NOMO-1 treated with DMSO at 0.1 percent for 48 hours (cell line): ENCODE results near the gene GOLGA5.
"Not testable (repeated sequence)": the region's sequence is repeated elsewhere in the genome, so short reads cannot be mapped to it uniquely, and the experiment has no call there.

Source experiments
- DNase-seq: peaks from one replicate; lab custom pipeline; 2025; ENCODE audit not compliant: unreplicated experiment; lab: John Stamatoyannopoulos, UW

The GOLGA5 gene

DNA sequence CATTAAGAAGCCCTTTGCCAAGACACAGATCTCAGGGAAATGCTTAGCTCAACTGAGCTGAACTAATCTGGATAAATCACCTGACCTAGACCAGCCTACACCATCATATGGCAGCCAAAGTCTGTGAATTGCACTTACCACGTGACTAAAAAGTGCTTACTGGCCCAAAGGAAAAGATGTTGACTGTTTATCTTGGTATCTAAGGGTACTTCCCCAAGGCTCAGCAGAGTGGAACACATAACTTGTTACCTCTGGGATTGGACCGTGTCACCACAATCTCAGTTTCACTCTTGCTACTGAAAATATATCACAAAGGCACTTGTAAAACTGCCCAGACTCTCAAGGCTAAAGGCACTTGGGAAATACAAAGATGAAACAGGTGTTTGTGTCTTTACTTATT, 18.8 kb upstream of the GOLGA5 start:
- DNase-seq = not testable (repeated sequence)

DNA sequence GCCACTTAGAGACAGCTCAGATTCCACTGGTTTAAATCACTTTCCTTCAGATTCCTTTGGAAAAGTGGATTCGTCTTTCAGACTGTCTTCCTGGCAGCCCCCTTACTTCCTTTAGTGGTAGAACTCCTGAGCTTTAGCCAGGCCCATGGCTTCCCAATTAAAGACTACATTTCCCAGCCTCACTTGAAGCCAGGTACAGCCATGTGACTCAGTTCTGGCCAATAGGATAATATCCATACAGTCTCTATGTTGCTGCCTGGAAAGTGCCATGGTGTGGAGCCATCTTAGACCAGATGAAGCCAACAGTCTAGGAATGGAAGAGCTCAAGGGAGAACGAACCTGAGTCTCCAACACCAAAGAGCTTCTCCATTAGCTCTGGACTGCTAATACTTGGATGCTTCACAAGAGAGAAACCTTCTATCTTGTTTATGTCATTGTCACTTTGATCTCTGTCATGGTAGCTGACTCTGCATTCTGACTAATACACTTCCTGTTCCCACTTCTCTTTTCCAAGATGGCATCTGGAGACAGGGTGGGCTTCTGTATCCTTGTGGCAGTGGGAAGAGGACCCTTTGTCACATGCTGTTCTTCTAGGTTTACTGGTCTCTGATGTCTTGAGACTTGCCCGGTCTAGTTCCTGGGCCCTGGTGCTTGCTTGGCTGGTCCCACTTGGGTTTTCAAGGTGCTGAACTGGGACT, 15.1 kb upstream of the GOLGA5 start:
- not testable (repeated sequence) for DNase-seq

DNA sequence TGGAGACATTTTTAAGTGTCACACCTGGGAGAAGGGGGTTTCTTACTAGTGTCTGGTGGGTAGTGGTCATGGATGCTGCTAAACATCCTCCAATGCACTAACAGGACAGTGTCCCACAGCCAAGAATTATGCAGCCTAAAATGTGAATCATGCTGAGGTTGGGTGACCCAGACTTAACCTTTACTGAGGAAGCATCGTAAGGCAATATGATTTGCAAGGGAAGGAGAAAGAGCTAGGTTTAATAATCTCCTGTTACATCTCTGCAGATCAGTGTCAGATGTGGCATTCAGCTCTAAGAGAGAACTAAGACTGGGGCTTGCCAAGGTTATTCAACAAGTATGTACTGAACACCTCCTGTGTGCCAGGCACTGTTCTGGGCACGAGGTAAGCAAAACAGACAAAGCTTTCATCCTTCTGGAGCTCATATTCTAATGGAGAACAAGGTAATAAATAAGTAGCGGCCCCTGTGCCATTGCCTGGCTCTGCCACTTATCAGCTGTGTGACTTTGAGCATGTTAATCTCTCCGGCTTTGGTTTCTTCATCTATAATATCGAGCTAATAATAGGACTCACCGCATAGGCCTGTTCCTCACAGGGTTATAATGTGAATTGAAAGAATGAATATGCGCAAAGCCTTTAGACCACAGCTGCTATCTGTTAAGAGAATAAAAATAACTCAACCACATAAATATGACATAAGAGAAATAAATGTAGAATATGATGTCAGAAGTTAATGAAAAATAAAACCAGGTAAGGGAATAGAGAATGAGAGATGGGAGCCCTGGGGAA, 13.5 kb upstream of the GOLGA5 start:
- DNase-seq = peak; percentile 27

DNA sequence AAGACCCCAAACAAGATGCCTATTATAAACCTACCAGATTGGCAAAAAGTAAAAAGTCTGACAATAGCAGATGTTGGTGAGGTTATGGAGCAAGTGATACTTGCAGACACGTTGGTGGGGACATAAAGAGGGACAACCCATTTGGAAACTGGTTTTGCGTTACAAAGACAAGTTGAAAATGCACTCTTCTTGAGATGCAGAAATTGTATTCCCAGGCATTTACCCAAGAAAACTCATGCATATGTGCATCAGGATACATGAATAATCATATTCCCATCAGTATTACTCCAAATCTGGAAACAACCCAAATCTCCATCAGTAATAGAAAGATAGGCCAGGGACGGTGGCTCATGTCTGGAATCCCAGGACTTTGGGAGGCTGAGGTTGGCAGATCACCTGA, 12.8 kb upstream of the GOLGA5 start:
- no peak for DNase-seq

DNA sequence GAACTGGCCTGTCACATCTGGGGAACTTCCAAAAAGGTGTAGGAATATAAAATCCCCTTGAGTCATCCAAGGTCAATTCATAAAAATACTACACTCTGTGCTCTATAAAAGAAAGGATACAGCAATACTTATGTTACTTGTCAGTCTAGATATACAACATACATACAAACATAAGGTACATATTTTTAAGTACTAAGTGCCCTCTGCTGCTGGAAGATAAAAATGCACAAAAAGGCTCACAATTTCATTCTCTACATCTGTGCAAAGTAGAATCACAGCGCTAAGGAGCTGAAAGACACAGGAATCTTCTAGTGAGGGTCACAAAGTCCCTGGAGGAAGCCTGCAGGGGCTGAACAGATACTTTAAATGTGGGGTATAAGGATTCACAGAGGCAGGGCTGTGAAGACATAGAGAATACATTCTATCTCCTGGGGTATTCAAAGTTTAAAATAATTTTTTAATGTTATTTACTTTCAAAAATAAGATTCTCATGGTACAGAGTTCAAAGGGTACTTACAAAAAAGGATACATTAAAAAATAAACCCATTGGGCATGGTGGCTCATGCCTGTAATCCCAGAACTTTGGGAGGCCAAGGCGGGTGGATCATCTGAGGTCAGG, 10.2 kb upstream of the GOLGA5 start:
- DNase-seq = peak; percentile 60

DNA sequence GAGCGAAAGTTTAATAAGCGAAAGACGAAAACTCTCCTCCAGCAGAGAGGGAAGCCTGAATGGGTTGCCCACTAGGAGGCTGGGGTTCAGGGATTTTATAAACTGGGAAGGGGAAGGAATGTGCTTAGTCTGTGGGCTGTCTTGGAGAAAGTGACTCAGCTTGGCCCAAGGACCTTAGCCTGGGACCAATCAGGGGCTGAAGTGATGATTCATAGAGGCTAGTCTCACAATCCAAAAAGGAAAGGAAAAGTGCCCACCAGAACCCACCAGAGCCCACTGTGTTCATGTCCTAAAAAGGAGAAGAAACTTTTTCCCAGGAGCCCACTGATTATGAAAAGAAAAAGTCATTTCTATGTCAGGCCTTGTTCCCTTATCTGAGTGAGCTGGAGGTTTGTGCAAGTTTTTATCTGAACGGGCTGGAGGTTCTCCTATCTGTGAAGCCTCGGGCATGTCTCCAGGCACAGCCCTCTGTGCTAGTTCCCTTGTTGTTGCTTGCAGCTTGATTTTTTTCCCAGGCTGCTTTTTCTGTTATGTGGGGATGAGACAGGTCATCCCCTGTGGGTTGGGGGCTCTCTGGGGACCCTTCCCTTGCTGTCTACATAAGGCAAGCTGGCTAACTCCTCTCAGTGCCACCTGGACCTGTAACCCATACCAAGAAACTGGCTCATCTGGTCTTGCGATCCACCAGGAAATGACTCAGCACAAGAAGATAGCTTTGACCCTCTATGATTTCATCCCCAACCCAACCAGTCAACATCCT, 8.3 kb upstream of the GOLGA5 start:
- peak; percentile 9 for DNase-seq

DNA sequence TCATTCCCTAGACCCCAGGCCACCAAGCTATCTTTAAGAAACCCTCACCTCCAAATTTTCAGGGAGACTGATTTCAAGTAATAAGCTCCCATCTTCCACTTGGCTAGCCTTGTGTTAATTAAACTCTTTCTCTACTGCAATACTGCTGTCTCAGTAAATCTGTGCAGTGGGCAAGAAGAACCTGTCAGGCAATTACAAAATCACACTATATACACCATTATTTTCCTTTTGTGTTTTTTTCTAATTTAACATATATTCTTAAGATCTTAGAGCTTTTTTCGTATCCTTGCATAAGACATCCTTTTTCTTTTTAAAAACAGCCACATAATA, 7.7 kb upstream of the GOLGA5 start:
- DNase-seq = no peak

DNA sequence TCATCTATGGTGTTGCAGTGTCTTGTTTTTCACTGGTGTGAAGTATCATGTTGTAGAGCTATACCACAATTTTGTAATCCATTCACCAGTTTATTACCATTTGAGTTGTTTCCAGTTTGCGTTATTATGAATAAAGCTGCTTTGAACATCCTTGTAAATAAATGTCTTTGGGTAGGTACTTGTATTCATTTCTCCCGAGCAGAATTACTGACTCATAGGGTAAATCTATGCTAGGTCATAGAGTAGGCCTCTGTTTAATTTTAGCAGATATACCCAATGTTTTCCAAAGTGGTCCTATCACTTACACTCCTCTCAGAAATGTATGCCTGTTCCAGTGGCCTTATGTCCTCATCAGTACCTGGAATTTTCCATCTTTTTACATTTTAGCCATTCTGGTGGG, 6.6 kb upstream of the GOLGA5 start:
- no peak for DNase-seq

DNA sequence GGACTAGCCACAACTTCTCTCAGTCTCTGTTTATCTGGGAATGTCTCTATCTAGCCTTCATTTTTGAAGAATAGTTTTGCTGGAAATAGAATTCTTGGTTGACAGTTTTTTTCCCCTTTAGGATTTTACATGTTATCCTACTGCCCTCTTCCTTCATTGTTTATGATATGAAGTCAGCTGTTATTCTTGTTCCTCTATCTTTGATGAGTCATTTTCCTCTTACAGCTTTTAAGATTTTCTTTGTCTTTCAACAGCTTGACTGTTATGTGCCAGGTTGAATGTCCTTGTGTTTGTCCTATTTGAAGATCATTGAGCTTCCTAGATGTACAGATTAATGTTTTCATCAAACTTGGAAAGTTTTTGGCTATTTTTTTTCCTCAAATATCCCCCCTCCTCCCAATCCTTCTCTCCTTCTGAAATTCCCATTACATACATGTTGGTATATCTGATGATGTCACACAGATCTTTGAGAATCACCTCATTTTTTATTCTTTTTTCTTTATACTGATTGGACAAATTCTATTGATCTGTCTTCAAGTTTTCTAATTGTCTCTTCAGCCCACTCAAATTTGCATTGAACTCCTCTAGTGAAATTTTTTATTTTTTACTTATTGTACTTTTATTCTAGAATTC, 4.5 kb upstream of the GOLGA5 start:
- DNase-seq = no peak

DNA sequence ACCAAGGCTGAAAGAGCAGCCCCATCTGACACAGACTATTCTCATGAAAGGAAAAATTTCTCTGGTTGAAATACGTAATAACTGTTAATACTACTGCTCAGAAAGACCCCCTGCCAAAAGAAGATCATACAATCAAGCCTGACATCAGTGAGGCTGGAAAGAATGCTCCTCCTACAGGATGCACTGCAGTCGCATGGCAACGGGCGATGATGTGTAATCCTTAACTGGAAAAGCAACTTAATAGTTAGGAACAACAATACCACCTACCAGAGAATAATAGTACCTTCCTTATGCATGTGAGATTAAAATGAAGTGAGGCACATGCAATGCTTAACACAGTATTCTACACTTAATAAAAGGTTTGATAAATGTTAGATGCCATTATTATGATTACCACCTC, 1.2 kb upstream of the GOLGA5 start:
- DNase-seq = no peak

DNA sequence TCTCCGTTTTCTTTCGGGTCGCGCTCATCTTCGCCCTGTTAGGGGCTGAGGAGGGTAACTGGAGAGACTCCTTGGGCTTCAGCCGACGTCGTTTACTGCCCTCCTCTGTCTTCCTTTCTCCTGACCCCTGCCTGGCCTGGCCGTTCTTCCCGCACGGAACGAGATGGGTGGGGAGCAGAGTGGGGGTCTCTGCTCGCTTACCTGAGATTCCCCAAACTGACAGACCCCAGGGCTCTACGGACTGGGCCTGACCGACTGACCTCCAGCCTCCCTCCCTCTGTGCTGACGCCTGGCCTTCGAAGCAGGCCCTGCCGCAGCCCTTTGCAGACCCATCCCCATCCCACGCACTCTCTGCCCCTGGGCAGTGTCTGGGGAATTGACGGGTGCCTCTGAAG, 439 bp downstream of the GOLGA5 start:
- no peak for DNase-seq

DNA sequence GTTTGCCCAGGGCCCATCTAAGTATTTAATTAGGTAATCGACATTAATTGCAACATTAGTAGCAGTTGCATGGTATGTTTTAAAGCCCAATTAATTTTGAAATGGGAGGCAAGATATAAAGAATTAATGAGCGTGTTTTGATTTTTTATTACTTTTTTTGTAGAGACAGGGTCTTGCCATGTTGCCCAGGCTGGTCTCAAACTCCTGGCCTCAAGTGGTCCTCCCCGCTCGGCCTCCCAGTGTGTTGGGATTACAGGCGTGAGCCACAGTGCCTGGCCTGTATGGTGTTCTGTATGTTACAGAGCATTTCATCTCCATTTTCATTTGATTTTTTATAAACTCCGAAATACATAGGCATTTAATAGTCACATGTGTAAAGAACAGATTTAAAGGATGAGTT, 856 bp downstream of the GOLGA5 start:
- no peak for DNase-seq

DNA sequence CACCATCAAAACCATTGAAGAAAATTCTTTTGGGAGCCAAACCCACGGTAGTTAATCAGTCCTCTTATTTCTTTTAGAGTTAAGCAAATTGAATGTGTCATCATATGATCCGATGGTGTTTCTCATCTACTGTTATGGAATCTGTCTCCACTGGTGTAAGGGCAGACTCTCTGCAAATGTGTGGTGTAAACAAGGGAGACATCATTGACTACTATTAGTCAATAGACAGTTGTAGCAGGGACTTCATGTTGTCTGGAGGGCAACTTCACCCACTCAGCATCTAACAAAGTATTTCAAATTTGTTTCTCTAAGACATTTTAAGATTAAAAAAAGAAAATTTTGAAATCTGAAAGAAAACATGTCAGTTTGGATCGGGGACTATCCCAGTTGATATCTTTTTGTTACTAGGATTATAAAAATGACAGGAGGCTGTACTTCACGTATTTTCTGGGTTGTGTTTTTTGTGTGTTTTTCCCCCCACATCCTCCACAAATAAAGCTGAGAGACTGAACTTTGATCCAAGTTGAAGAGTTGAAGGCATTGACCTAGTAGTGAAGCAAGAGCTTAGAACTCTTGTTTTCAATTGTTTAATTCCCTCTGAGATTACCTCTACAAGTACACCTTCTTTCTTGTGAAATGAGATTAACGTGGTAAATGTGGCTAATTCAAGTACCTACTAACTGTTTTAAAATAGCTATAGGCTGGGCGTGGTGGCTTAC, 4.0 kb downstream of the GOLGA5 start:
- no peak for DNase-seq

DNA sequence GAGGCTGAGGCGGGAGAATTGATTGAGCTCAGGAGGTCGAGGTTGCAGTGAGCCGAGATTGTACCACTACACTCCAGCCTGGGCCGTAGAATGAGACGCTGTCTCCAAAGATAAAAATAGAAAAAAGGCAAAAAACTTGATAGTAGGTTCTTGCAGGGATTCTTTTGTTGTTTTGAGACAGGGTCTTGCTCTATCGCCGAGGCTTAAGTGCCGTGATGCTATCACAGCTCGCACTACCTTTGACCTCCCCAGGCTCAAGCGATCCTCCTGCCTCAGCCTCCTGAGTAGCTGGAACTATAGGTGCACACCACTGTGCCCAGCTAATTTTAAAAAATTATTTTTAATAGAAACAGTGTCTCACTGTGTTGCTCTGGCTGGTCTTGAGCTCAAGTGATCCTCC, 4.7 kb downstream of the GOLGA5 start:
- DNase-seq = no peak

DNA sequence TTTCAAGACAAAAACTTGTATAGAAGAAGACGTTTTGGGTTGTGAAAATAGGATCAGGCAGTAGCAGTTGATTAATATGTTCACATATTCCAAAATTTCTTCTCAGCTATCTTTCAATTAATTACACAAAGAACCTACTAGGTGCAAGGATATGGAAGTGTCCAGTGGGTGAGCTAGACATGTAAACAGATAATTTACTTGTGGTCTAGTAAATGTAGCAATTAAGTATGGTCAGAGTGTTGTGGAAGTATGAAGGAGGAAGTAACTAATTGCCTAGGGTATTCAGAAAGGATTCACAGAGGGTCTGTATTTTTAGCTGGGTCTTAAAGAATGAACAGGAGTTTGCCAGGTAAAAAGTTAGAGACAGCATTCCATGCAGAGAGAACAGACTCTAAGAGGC, 5.9 kb downstream of the GOLGA5 start:
- DNase-seq = peak; percentile 77

DNA sequence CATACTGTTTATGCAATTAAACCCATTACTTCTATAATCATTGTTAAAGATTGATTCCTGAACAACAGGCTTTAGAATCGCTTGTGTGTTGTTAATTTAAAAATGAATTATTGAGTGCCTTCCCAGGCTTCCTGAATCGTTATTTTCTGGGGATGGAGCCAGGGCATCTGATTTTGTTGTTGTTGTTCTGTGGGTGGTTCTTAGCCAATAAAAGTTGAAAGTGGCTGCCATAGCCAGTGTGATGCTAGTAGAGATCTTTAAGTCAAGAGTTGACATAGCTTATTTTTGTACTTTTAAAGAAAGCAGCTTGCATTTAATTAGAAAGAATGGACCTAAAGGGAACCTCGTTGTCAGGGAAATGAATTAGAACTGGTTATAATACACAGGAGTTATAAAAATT, 6.4 kb downstream of the GOLGA5 start:
- no peak for DNase-seq

DNA sequence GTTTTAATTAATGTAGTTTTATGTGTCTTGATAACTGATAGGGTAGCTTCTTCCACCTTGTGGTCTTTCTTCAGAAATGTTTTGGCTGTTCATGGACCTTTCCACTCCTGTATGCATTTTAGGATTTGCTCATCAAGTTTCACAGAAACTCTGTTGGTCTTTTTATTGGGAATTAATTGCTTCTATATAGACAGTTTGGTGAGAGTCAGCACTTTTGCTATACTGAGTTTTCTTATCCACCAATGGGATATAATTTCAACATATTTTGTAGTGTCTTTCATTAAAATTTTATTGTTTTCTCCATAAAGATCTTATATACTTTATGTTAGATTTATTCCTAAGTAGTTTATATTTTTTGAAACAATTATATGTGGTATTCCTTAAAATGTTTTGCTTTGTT, 7.8 kb downstream of the GOLGA5 start:
- DNase-seq = no peak

DNA sequence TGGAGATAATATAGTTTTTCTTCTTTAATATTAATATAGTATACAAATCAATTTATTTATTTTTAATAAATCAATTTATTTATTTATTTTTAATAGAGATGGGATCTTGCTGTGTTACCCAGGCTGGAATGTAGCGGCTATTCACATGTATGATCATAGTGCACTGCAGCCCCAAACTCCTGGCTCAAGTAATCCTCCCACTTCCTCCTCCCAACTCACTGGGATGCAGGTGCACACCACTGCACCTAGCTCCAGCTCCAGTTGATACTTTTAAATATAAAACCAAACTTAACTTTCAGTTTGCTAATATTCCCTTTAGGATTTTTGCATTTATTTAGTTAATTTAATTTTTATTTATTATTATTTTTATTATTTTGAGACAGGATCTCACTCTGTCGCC, 8.6 kb downstream of the GOLGA5 start:
- DNase-seq = no peak

DNA sequence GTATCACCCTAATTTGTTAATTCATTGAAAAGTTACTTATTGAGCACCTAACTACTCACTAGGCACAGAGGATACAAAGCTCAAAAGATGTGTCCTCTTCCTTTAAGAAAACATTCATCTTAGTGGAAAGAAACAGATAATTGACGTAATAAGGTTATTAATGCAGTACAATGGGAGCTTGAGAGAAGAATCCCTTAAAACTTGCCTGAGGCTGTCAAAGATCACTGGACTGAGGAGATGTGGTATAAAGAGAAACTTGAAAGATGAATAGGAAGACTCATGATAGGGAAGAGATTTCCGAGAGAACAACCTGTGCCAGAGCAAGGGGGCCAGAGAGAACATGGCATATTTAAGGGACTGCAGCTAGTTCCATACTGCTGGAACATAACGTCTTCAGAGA, 19.1 kb downstream of the GOLGA5 start:
- DNase-seq = no peak

DNA sequence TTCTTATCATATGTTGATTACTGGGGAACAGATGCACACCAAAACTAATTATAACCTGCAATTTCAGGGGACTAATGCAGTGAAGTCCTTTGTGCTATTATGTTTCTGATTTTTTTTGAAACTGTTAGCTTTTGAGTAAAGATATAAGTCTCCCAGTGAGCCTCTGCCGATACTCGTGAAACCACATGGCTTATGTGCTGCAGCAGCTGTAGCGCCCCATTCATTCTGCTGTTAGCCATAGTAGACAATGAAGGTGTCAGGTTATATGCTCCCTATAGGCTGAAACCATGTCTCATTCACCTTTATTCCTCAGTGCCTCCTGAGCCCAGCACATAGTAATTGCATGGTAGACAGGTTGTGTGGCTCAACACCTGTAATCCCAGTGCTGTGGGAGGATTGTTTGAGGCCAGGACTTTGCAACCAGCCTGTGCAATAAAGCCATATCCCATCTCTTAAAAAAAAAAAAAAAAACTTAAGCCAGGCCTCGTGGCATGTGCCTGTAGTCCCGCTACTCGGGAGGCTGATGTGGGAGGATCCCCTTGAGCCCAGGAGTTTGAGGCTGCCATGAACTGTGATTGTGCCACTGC, 25.0 kb downstream of the GOLGA5 start:
- DNase-seq = no peak
